Heart left ventricle (tissue), 16 donors: ENCODE data around the gene TFDP1. TPM values are rescaled to one million over a fixed set of nuclear protein-coding genes. Genes with fewer than 3 reads are reported as not detected.

Experiments used
- ATAC-seq, 4 donors: fragments of 200-7000 bp; cut with Tn5 transposase; one replicate each; pipeline ENCODE4 v1.9.1; 2020 to 2022; ENCODE audit warnings: moderate library complexity in 4 of 4, mild to moderate bottlenecking in 3 of 4, moderate number of reproducible peaks in 1 of 4
- DNase-seq, 5 donors: peaks; one replicate each; pipeline ENCODE4 v3.0.0-alpha.2; 2020
- H3K27ac ChIP-seq, 12 donors: fragments of 200-600 bp; sonication (generic) in 4 of 12; one replicate each; pipeline versions ENCODE4 v1.5.0 to v1.8.0; 2016 to 2022; ENCODE audit warnings: mild to moderate bottlenecking in 2 of 12
- H3K27me3 ChIP-seq, 9 donors: fragments of 200-600 bp; sonication (generic) in 2 of 9; one replicate each; pipeline versions ENCODE4 v1.5.1 to v1.8.0; 2016 to 2022; ENCODE audit warnings: mild to moderate bottlenecking in 3 of 9
- H3K36me3 ChIP-seq, 9 donors: fragments of 200-600 bp; sonication (generic) in 2 of 9; one replicate each; pipeline versions ENCODE4 v1.5.0 to v1.8.0; 2018 to 2022; ENCODE audit warnings: mild to moderate bottlenecking in 2 of 9
- H3K4me1 ChIP-seq, 12 donors: fragments of 200-600 bp; sonication (generic) in 4 of 12; one replicate each; pipeline versions ENCODE4 v1.5.0 to v1.8.0; 2016 to 2022; ENCODE audit warnings: mild to moderate bottlenecking in 3 of 12
- H3K4me3 ChIP-seq, 12 donors: fragments of 200-600 bp; sonication (generic) in 4 of 12; one replicate each; pipeline versions ENCODE4 v1.5.0 to v1.8.0; 2017 to 2022; ENCODE audit warnings: mild to moderate bottlenecking in 9 of 12, moderate library complexity in 4 of 12
- H3K9me3 ChIP-seq, 12 donors: fragments of 200-600 bp; sonication (generic) in 4 of 12; one replicate each; pipeline versions ENCODE4 v1.5.0 to v1.8.0; 2016 to 2022; ENCODE audit warnings: mild to moderate bottlenecking in 1 of 12
- POLR2A ChIP-seq, 2 donors: fragments of 450-650 bp; IDR thresholded peaks; one replicate each; pipeline ENCODE4 v1.6.1; 2017; ENCODE audit warnings: antibody characterized with exemption in 2 of 2, mild to moderate bottlenecking in 2 of 2, moderate library complexity in 2 of 2
- WGBS, 4 donors: extraction: QIAGEN DNeasy Blood & Tissue Kit in 2 of 4; methylation state at CpG; one replicate each; pipeline versions ENCODE4 v1.1.5 to v1.1.7; 2013 to 2018; 5-methylcytosine and 5-hydroxymethylcytosine counted together
- intact Hi-C, 10 donors: fragments of 100-400 bp; cut with DNase I; formaldehyde crosslinking; loops; one replicate each; pipeline versions ENCODE4 v1.11.1 to v1.14.2; 2022
- polyA plus RNA-seq, 2 donors: library from polyadenylated mRNA; stranded (reverse); fragments of 200-250 nt; gene quantifications; one replicate each; pipeline ENCODE4 v1.2.3, GENCODE V29; 2013
- total RNA-seq, 9 donors: library from RNA; depleted of rRNA in 2 of 9; stranded (reverse); fragments of >200 nt in 2 of 9; fragmentation: NEBNext Ultra II Directional in 3 of 9; extraction: Animal tissue kit (Norgen Biotek cat#: 25700) in 3 of 9; gene quantifications; one replicate each; pipeline versions ENCODE4 v1.1.0 to v1.2.4, GENCODE V29; 2016 to 2023
- TF ChIP-seq, protein P1 (sequence below), 12 donors: fragments of 200-600 bp; sonication (generic) in 4 of 12; IDR thresholded peaks; one replicate each; pipeline versions ENCODE4 v1.5.0 to v1.8.0; 2018 to 2022; ENCODE audit warnings: antibody characterized with exemption in 12 of 12, mild to moderate bottlenecking in 5 of 12
- donor health status: ischemic (EF 13 %, LVEDD 7.1; RV severe dilation, severe dysfunction).
- donor health status: healthy with polysubstance abuse.
- donor health status: DM: no; HTN: yes; CAD: no.
- donor health status: DM: no; HTN: no; CAD: no.
- donor health status: ischemic (EF 25% LVEDD 6.9; RV normal size, moderate dysfunction).
- donor health status: ischemic (EF 25% LVEDD 5.7; RV mildly dilated, moderate dysfunction).
- donor health status: healthy.
- donor health status: DM: yes; HTN: yes; CAD: no.
- donor health status: ischemic (EF 35%, LVEDD 5.7; RV mildly dilated, moderate dysfunction).
- donor health status: nonischemic (EF 11% LVEDD 7.7; RV severe dilation, severe dysfunction).
- donor health status: DM: yes; HTN: yes; CAD: no.
- donor health status: PGD.
- donor health status: ischemic (EF 29% LVEDD 5.4; RV normal size, mild dysfunction).
- donor health status: nonischemic (EF 23%, LVEDD 6.1; RV moderate dilation, normal function).

Gene TFDP1
- total and polyA plus RNA-seq, 11 donors: 19.7 to 50.3 (median 44.3) TPM

DNA sequence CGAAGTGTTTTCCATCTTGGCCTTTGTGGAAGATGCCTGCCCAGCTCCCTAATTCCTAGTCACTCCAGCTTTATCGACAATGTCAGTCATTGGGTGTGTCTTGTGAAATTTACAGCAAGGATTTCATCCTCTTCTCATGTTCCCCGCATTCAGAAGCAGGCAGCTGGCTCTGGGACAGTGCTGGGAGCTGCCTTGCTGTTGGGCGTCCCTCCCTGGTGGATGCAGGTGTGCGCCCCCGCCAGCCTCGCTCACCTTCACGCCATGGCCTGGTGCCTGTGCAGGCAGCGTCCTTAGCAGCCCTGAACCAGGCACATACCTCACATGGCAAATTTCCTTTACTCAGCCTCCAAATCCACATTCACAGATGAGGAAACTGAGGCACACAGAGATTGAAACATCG is 39.7 kb upstream of the TFDP1 start:
- H3K36me3 ChIP-seq: peaks cover 0 to 43% (median 22%) of the 10 kb centered on the region in 9 donors
- no peaks in the 10 kb centered on the region for H3K9me3 ChIP-seq
- peak overlapping the region in 3 of 12 donors; percentile 39 to 78 (median 61) for H3K27ac ChIP-seq
- no peak for TF ChIP-seq POLR2A (IDR thresholded peaks at IDR 0.05)
- TF ChIP-seq, protein P1, sequence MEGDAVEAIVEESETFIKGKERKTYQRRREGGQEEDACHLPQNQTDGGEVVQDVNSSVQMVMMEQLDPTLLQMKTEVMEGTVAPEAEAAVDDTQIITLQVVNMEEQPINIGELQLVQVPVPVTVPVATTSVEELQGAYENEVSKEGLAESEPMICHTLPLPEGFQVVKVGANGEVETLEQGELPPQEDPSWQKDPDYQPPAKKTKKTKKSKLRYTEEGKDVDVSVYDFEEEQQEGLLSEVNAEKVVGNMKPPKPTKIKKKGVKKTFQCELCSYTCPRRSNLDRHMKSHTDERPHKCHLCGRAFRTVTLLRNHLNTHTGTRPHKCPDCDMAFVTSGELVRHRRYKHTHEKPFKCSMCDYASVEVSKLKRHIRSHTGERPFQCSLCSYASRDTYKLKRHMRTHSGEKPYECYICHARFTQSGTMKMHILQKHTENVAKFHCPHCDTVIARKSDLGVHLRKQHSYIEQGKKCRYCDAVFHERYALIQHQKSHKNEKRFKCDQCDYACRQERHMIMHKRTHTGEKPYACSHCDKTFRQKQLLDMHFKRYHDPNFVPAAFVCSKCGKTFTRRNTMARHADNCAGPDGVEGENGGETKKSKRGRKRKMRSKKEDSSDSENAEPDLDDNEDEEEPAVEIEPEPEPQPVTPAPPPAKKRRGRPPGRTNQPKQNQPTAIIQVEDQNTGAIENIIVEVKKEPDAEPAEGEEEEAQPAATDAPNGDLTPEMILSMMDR (IDR thresholded peaks at IDR 0.05): no peak
- no peak overlapping the region for H3K4me3 ChIP-seq
- 94 to 98% (median 96%) methylated on average over 10 of the region's 10 CpGs for WGBS, 4 donors
- DNase-seq (peak in 2 of 5 donors; percentile 12 to 29), ATAC-seq (no peak)
- intact Hi-C loops: loop anchor here in 2 of 10 donors (5.0 to 10.0 kb wide), 2 partner anchors 50 to 53 kb away; partner anchors contain the start of gene DCUN1D2 (in 2 of the 2)
- no peaks in the 10 kb centered on the region for H3K27me3 ChIP-seq
- peaks cover 0 to 50% (median 37%) of the 10 kb centered on the region in 12 donors for H3K4me1 ChIP-seq

DNA sequence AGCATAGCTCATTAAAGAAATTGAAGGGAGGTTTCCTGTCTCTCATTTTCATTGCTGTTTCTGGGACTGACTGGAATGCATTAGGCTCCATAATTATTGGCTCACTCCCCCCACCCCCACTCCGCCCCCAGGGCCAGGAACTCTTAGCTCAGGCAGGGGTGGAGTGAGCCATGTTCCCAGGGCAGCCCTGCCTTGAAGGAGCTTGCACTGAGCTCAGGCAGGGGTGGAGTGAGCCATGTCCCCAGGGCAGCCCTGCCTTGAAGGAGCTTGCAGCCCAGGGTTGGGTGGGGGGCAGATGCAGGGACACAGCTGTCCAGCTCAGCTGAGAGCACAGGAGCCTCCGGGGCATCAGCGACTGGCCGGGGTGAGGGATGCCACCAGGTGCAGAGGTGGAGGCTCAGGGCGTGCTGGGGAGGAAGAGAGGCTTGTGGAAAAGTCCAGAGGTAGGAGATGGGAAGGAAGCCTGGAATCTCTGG is 39.1 kb upstream of the TFDP1 start:
- ATAC-seq (peak; percentile 17 to 49 (median 44)), DNase-seq (peak in 3 of 5 donors; percentile 20 to 42 (median 41))
- TF ChIP-seq, protein P1 (IDR thresholded peaks at IDR 0.05): no peak
- no peak for TF ChIP-seq POLR2A (IDR thresholded peaks at IDR 0.05)
- H3K4me1 ChIP-seq: peaks cover 0 to 50% (median 37%) of the 10 kb centered on the region in 12 donors
- H3K4me3 ChIP-seq: peak overlapping the region in 6 of 12 donors; percentile 4 to 26 (median 16)
- intact Hi-C loops: loop anchor here in 1 of 10 donors (10.0 kb wide), 1 partner anchor 51 kb away; the partner anchor contains the start of gene DCUN1D2
- peak overlapping the region in 9 of 12 donors; percentile 21 to 78 (median 67) for H3K27ac ChIP-seq
- WGBS, 4 donors: 59 to 74% (median 65%) methylated on average over 5 of the region's 5 CpGs
- peaks cover 0 to 43% (median 23%) of the 10 kb centered on the region in 9 donors for H3K36me3 ChIP-seq
- no peaks in the 10 kb centered on the region for H3K9me3 ChIP-seq
- no peaks in the 10 kb centered on the region for H3K27me3 ChIP-seq

DNA sequence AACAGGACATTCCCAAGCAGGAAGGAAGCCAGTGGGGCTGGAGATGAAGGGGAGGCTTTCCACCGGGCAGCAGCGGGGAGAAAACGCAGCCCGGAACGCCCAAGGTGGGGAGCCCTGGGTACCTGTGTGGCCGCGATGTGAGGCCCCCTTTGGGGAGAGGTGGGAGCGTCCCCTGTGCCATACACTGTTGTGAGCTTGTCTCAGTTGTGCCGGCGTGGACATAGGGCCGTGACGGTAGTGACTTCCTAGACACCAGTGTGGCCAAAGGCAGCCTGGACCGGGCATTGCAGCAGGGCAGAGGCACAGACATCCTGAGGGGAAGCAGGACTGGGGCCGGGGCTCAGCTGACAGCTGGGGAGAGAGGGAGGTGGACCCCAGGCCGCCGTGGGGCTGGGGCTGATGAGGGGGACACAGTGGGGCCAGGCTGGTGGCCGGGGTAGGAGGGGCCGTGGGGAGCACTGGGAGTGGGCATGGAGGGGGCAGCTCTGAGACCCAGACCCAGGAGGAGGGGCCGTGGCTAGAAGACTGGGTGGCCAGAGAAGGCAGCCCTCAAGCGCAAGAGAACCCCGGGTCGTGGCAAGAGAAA is 38.5 kb upstream of the TFDP1 start:
- H3K27ac ChIP-seq: peak overlapping the region in 11 of 12 donors; percentile 24 to 78 (median 61)
- intact Hi-C loops: loop anchor here in 1 of 10 donors (10.0 kb wide), 1 partner anchor 51 kb away; the partner anchor contains the start of gene DCUN1D2
- peak in 3 of 4 donors; percentile 9 to 25 (median 12) for ATAC-seq
- H3K4me1 ChIP-seq: peaks cover 0 to 50% (median 37%) of the 10 kb centered on the region in 12 donors
- no peaks in the 10 kb centered on the region for H3K9me3 ChIP-seq
- TF ChIP-seq, protein P1 (IDR thresholded peaks at IDR 0.05): no peak
- TF ChIP-seq POLR2A (IDR thresholded peaks at IDR 0.05): no peak
- peak in 3 of 5 donors; percentile 18 to 60 (median 26) for DNase-seq
- H3K36me3 ChIP-seq: peaks cover 0 to 43% (median 26%) of the 10 kb centered on the region in 9 donors
- no peaks in the 10 kb centered on the region for H3K27me3 ChIP-seq
- H3K4me3 ChIP-seq: peak overlapping the region in 7 of 12 donors; percentile 3 to 26 (median 15)
- 56 to 71% (median 66%) methylated on average over 20 to 22 of the region's 22 CpGs for WGBS, 4 donors
